CD4-positive, alpha-beta memory T cell (primary cell): ENCODE results near the gene TLR8. TPM values are rescaled to one million over a fixed set of nuclear protein-coding genes. Genes with fewer than 3 reads are reported as not detected.
"Not testable (repeated sequence)": the region's sequence is repeated elsewhere in the genome, so short reads cannot be mapped to it uniquely, and the experiment has no call there.

Experiments used
- CTCF ChIA-PET: fragments of 350-600 bp; sonication (Branson Sonifier 250); formaldehyde crosslinking; loops from one replicate; lab custom pipeline; 2021; ENCODE audit warnings: inconsistent platforms; ENCODE audit not compliant: partially characterized antibody; lab: Charles Lee
- POLR2A ChIA-PET: fragments of 350-600 bp; sonication (Branson Sonifier 250); formaldehyde crosslinking; loops from one replicate; lab custom pipeline; 2021; ENCODE audit not compliant: partially characterized antibody; lab: Charles Lee
- DNase-seq, 5 donors: peaks; one replicate each; pipeline versions ENCODE4 v3.0.0 to v3.0.0-alpha.2; 2020 to 2022; ENCODE audit warnings: mixed read lengths in 1 of 5
- H3K27ac ChIP-seq: one replicate; pipeline ENCODE4 v1.7.0; 2013; ENCODE audit warnings: low read depth, low read length
- H3K27me3 ChIP-seq: 2 replicates; pipeline ENCODE4 v1.7.0; 2013; ENCODE audit warnings: mild to moderate bottlenecking, low read length, moderate library complexity; ENCODE audit not compliant: insufficient read depth
- H3K36me3 ChIP-seq: 2 replicates; pipeline ENCODE4 v1.7.0; 2013; ENCODE audit warnings: mild to moderate bottlenecking, low read length, moderate library complexity; ENCODE audit not compliant: insufficient read depth
- H3K4me1 ChIP-seq: 2 replicates; pipeline ENCODE4 v1.7.0; 2013; ENCODE audit warnings: mild to moderate bottlenecking, low read length, moderate library complexity; ENCODE audit not compliant: insufficient read depth
- H3K4me3 ChIP-seq, 2 donors: one replicate each; pipeline ENCODE4 v1.7.0; 2013; ENCODE audit warnings: low read length in 2 of 2, mild to moderate bottlenecking in 1 of 2
- H3K9me3 ChIP-seq, 2 donors: one replicate each; pipeline ENCODE4 v1.7.0; 2013; ENCODE audit warnings: low read length in 2 of 2, control low read depth in 1 of 2; ENCODE audit not compliant: control insufficient read depth in 1 of 2
- H3K27ac Mint-ChIP-seq, 7 donors: one replicate each; pipeline ENCODE4 v1.8.0; 2020 to 2021; ENCODE audit warnings: mixed read lengths in 7 of 7, mild to moderate bottlenecking in 6 of 7, inconsistent platforms in 3 of 7, moderate library complexity in 3 of 7
- H3K27me3 Mint-ChIP-seq, 2 donors: one replicate each; pipeline ENCODE4 v1.8.0; 2020 to 2021; ENCODE audit warnings: mixed read lengths in 2 of 2
- H3K36me3 Mint-ChIP-seq, 2 donors: one replicate each; pipeline ENCODE4 v1.8.0; 2020 to 2021; ENCODE audit warnings: mixed read lengths in 2 of 2, inconsistent platforms in 1 of 2, mild to moderate bottlenecking in 1 of 2
- H3K4me1 Mint-ChIP-seq, 4 donors: one replicate each; pipeline ENCODE4 v1.8.0; 2020 to 2021; ENCODE audit warnings: mixed read lengths in 4 of 4, mild to moderate bottlenecking in 1 of 4
- H3K4me3 Mint-ChIP-seq, 8 donors: one replicate each; pipeline ENCODE4 v1.8.0; 2020 to 2021; ENCODE audit warnings: mixed read lengths in 8 of 8, mild to moderate bottlenecking in 7 of 8, moderate library complexity in 6 of 8, inconsistent platforms in 3 of 8
- H3K9me3 Mint-ChIP-seq, 8 donors: one replicate each; pipeline ENCODE4 v1.8.0; 2020 to 2021; ENCODE audit warnings: mixed read lengths in 8 of 8, mild to moderate bottlenecking in 5 of 8, inconsistent platforms in 3 of 8, moderate library complexity in 1 of 8
- intact Hi-C: fragments of 100-400 bp; cut with micrococcal nuclease; formaldehyde crosslinking; loops from one replicate; pipeline ENCODE4 v1.15.1; 2023
- polyA plus RNA-seq, 2 donors: library from polyadenylated mRNA; unstranded; fragments of 300-500 nt; fragmentation: Illumina TruSeq; gene quantifications; one replicate each; pipeline ENCODE4 v1.2.3, GENCODE V29; 2021
- total RNA-seq, 2 experiments: library from RNA; stranded (reverse); gene quantifications; one replicate each; pipeline ENCODE4 v1.2.3, GENCODE V29; 2021

Gene TLR8
- total and polyA plus RNA-seq, 4 experiments from 2014 or later = 0.26 to 0.33 TPM; not detected in 2

DNA sequence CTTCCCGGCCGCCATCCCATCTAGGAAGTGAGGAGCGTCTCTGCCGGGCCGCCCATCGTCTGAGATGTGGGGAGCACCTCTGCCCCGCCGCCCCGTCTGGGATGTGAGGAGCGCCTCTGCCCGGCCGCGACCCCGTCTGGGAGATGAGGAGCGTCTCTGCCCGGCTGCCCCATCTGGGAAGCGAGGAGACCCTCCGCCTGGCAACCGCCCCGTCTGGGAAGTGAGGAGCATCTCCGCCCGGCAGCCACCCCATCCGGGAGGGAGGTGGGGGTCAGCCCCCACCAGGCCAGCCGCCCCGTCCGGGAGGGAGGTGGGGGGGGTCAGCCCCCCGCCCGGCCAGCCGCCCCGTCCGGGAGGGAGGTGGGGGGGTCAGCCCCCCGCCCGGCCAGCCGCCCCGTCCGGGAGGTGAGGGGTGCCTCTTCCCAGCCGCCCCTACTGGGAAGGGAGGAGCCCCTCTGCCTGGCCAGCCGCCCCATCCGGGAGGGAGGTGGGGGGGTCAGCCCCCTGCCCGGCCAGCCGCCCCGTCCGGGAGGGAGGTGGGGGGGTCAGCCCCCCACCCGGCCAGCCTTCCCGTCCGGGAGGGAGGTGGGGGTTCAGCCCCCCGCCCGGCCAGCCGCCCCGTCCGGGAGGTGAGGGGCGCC, 56.9 kb downstream of the TLR8 start:
- H3K9me3 Mint-ChIP-seq, H3K4me3 ChIP-seq, H3K27ac Mint-ChIP-seq, H3K36me3 ChIP-seq, H3K27ac ChIP-seq, POLR2A ChIA-PET, H3K4me3 Mint-ChIP-seq, DNase-seq, intact Hi-C loops, CTCF ChIA-PET, H3K27me3 ChIP-seq, H3K27me3 Mint-ChIP-seq, H3K36me3 Mint-ChIP-seq, H3K9me3 ChIP-seq: not testable (repeated sequence)
- H3K4me1 ChIP-seq = peaks cover 68% of the 10 kb centered on the region
- peaks cover 37 to 65% (median 51%) of the 10 kb centered on the region in 4 donors for H3K4me1 Mint-ChIP-seq

GRCh38 chrX:12965131-12965940, 58.9 kb downstream of the TLR8 start:
- Histone ChIP-seq H3K4me3 (no peak overlapping the region), H3K27ac (no peak overlapping the region), H3K9me3 (no peaks in the 10 kb centered on the region), H3K4me1 (peaks cover 71% of the 10 kb centered on the region), H3K36me3 (no peaks in the 10 kb centered on the region), H3K27me3 (no peaks in the 10 kb centered on the region)
- CTCF ChIA-PET = interaction anchor here (1.0 to 16.4 kb wide), 5 partner anchors 9 to 127 kb away, joined by 6 to 172 read pairs (median 9); no protein-coding TSS in a partner anchor
- H3K4me3 Mint-ChIP-seq = peak overlapping the region in 1 of 8 donors; percentile 39
- DNase-seq = no peak
- intact Hi-C loops = no loop called here
- H3K36me3 Mint-ChIP-seq = no peaks in the 10 kb centered on the region
- H3K9me3 Mint-ChIP-seq = no peaks in the 10 kb centered on the region
- POLR2A ChIA-PET = interaction anchor here (16.5 to 26.3 kb wide), 3 partner anchors 12 to 121 kb away, joined by 228 to 1769 read pairs (median 1441); partner anchors contain the start of gene TMSB4X
- H3K27ac Mint-ChIP-seq = peak overlapping the region in 4 of 7 donors; percentile 17 to 97 (median 36)
- H3K4me1 Mint-ChIP-seq = peaks cover 31 to 65% (median 50%) of the 10 kb centered on the region in 4 donors
- H3K27me3 Mint-ChIP-seq = no peaks in the 10 kb centered on the region

DNA sequence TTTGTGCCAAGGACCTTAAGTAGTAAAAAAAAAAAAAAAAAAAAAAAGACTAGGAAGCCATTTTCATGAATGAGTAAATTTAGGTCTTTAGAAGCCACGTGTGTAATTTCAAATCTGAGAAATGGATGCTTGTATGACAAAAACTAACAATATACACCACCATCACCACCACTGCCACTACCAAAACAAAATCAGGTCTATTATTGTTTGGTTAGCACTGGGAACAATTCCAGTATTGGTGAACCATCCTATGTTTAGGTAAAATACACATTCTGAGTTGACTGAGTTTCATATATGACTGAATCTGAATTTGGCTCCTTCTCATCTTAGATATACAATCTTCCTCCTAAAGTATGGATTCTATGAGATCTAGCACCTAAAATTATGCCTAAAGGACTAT, 59.7 kb downstream of the TLR8 start:
- peak overlapping the region in 2 of 8 donors; percentile 4 to 59 for H3K4me3 Mint-ChIP-seq
- intact Hi-C loops = no loop called here
- no peaks in the 10 kb centered on the region for H3K36me3 Mint-ChIP-seq
- no peaks in the 10 kb centered on the region for H3K27me3 ChIP-seq
- H3K4me1 Mint-ChIP-seq = peaks cover 29 to 65% (median 50%) of the 10 kb centered on the region in 4 donors
- H3K4me1 ChIP-seq = peaks cover 69% of the 10 kb centered on the region
- no peaks in the 10 kb centered on the region for H3K36me3 ChIP-seq
- no peaks in the 10 kb centered on the region for H3K9me3 ChIP-seq
- H3K27me3 Mint-ChIP-seq = no peaks in the 10 kb centered on the region
- no peak for DNase-seq
- H3K27ac ChIP-seq = no peak overlapping the region
- peak overlapping the region in 6 of 7 donors; percentile 89 to 97 (median 96) for H3K27ac Mint-ChIP-seq
- H3K9me3 Mint-ChIP-seq = no peaks in the 10 kb centered on the region
- ChIA-PET POLR2A (interaction anchor here (16.5 to 26.3 kb wide), 3 partner anchors 13 to 120 kb away, joined by 228 to 1769 read pairs (median 1441); partner anchors contain the start of gene TMSB4X), CTCF (interaction anchor here (1.0 to 16.4 kb wide), 5 partner anchors 10 to 126 kb away, joined by 6 to 172 read pairs (median 9); no protein-coding TSS in a partner anchor)
- H3K4me3 ChIP-seq = no peak overlapping the region

DNA sequence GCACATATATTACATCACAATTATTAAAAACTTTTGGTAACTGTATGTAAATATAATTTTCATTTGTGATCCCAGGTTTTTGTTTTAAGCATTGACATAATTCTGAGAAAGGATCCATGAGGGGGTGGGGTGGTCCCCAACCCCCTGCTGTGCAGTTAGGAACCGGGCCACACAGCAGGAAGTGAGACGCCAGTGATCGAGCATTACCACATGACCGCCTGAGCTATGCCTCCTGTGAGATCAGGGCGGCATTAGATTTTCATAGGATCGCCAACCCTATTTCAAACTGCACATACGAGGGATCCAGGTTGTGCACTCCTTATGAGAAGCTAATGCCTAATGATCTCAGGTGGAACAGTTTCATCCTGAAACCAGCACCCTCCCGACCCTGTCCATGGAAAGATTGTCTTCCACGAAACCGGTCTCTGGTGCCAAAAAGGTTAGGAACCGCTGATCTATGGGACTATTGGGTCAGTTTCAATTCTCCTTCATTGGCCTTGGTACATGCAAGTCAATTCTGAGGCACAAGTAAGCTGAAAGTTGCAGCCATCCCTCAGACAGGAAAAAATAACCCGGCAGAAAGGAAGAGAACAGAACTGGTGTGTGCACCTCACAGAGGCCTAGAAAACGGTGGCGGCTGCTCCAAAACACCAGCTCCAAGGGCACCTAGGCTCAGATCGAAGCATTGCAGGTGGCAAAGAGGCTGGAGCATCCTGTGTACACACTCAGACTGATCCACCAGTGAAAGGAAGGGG, 61.5 kb downstream of the TLR8 start:
- peaks cover 26 to 65% (median 43%) of the 10 kb centered on the region in 4 donors for H3K4me1 Mint-ChIP-seq
- DNase-seq = peak in 1 of 5 donors; percentile 24
- H3K36me3 ChIP-seq = no peaks in the 10 kb centered on the region
- H3K4me3 ChIP-seq = peak overlapping the region; percentile 11 to 42
- peaks cover 0 to 2% (median 0%) of the 10 kb centered on the region in 8 donors for H3K9me3 Mint-ChIP-seq
- H3K27me3 Mint-ChIP-seq = no peaks in the 10 kb centered on the region
- H3K27ac ChIP-seq = peak overlapping the region; percentile 72
- H3K4me1 ChIP-seq = peaks cover 57% of the 10 kb centered on the region
- POLR2A ChIA-PET = interaction anchor here (1.1 to 26.3 kb wide), 7 partner anchors 14 to 520 kb away, joined by 3 to 1769 read pairs (median 228); partner anchors contain the start of gene TMSB4X
- H3K36me3 Mint-ChIP-seq = peaks cover 0 to 5% of the 10 kb centered on the region in 2 donors
- intact Hi-C loops = loop anchor here (1.0 kb wide), 1 partner anchor 11 kb away; no protein-coding TSS in a partner anchor
- H3K9me3 ChIP-seq = no peaks in the 10 kb centered on the region
- CTCF ChIA-PET = interaction anchor here (1.1 to 16.4 kb wide), 8 partner anchors 10 to 124 kb away, joined by 3 to 172 read pairs (median 44); no protein-coding TSS in a partner anchor
- no peaks in the 10 kb centered on the region for H3K27me3 ChIP-seq
- H3K27ac Mint-ChIP-seq = peak overlapping the region; percentile 94 to 100 (median 96)
- peak overlapping the region; percentile 62 to 87 (median 76) for H3K4me3 Mint-ChIP-seq

DNA sequence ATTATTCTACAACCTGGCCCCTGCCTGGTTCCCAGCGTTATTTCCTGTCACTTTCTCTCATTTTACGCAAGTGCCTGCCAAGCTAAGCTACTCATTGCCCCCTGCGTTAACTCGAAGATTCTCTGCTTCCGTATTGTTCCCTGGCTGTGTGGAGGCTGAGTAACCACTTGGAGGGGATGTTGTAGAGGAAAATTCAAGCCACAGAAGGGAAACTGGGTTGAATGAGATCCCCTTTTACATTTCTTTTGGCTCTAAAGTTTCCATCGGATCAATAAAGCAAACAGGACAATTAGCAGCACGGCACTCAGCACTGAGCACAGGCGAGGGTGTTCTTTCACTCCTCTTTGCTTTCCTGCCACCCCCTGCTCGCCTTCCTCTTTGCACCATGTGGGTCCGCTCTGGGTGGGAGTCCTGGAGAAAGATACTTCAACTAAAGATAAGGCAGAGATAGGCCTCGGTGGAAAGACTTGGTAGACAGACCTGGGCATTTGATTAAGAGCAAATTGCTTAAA, 64.3 kb downstream of the TLR8 start:
- Mint-ChIP-seq H3K27ac (peak overlapping the region; percentile 95 to 100 (median 98)), H3K9me3 (peaks cover 0 to 15% (median under 1%) of the 10 kb centered on the region in 8 donors), H3K4me1 (peaks cover 23 to 65% (median 38%) of the 10 kb centered on the region in 4 donors), H3K4me3 (peak overlapping the region; percentile 80 to 99 (median 92)), H3K27me3 (no peaks in the 10 kb centered on the region), H3K36me3 (peaks cover 11 to 34% of the 10 kb centered on the region in 2 donors)
- CTCF ChIA-PET = interaction anchor here (0.9 to 16.4 kb wide), 9 partner anchors 14 to 519 kb away, joined by 3 to 172 read pairs (median 10); no protein-coding TSS in a partner anchor
- peak overlapping the region; percentile 51 to 69 for H3K4me3 ChIP-seq
- peaks cover 3% of the 10 kb centered on the region for H3K36me3 ChIP-seq
- DNase-seq = peak; percentile 72 to 83 (median 78)
- intact Hi-C loops = loop anchor here (1.0 kb wide), 1 partner anchor 122 kb away; no protein-coding TSS in a partner anchor
- POLR2A ChIA-PET = interaction anchor here (1.0 to 26.3 kb wide), 9 partner anchors 12 to 521 kb away, joined by 3 to 1769 read pairs (median 228); partner anchors contain the start of gene TMSB4X
- peaks cover 49% of the 10 kb centered on the region for H3K4me1 ChIP-seq
- H3K27ac ChIP-seq = peak overlapping the region; percentile 83
- H3K27me3 ChIP-seq = no peaks in the 10 kb centered on the region
- H3K9me3 ChIP-seq = no peaks in the 10 kb centered on the region
